Esophagus squamous epithelium (tissue), 4 donors: ENCODE results near the gene GTF3C1.

Experiments
- CTCF ChIP-seq, 6 experiments: fragments of 450-650 bp in 4 of 6; fragments of 200-600 bp in 2 of 6; sonication (generic) in 2 of 6; IDR thresholded peaks; one replicate each; pipeline ENCODE4 v1.5.1; 2016 to 2019; ENCODE audit warnings: antibody characterized with exemption in 6 of 6, mild to moderate bottlenecking in 4 of 6, moderate library complexity in 4 of 6
- POLR2A ChIP-seq, 4 donors: fragments of 450-650 bp; IDR thresholded peaks; one replicate each; pipeline ENCODE4 v1.6.1; 2017; ENCODE audit warnings: antibody characterized with exemption in 4 of 4, mild to moderate bottlenecking in 4 of 4, moderate library complexity in 3 of 4

- TF ChIP-seq CTCF (IDR thresholded peaks at IDR 0.05) (no peak), POLR2A (IDR thresholded peaks at IDR 0.05) (no peak)
Observed at GRCh38 chr16:27595993-27596392, 46.3 kb upstream of the GTF3C1 start.
